ENCODE data around the gene ACOT2. TPM values are rescaled to one million over a fixed set of nuclear protein-coding genes. Genes with fewer than 3 reads are reported as not detected.
"Not testable (repeated sequence)": the region's sequence is repeated elsewhere in the genome, so short reads cannot be mapped to it uniquely, and the experiment has no call there.

The ACOT2 gene, protein sequence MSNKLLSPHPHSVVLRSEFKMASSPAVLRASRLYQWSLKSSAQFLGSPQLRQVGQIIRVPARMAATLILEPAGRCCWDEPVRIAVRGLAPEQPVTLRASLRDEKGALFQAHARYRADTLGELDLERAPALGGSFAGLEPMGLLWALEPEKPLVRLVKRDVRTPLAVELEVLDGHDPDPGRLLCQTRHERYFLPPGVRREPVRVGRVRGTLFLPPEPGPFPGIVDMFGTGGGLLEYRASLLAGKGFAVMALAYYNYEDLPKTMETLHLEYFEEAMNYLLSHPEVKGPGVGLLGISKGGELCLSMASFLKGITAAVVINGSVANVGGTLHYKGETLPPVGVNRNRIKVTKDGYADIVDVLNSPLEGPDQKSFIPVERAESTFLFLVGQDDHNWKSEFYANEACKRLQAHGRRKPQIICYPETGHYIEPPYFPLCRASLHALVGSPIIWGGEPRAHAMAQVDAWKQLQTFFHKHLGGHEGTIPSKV
- 48.2 TPM for total RNA-seq (ENCODE audit: insufficient read depth, low replicate concordance)

DNA sequence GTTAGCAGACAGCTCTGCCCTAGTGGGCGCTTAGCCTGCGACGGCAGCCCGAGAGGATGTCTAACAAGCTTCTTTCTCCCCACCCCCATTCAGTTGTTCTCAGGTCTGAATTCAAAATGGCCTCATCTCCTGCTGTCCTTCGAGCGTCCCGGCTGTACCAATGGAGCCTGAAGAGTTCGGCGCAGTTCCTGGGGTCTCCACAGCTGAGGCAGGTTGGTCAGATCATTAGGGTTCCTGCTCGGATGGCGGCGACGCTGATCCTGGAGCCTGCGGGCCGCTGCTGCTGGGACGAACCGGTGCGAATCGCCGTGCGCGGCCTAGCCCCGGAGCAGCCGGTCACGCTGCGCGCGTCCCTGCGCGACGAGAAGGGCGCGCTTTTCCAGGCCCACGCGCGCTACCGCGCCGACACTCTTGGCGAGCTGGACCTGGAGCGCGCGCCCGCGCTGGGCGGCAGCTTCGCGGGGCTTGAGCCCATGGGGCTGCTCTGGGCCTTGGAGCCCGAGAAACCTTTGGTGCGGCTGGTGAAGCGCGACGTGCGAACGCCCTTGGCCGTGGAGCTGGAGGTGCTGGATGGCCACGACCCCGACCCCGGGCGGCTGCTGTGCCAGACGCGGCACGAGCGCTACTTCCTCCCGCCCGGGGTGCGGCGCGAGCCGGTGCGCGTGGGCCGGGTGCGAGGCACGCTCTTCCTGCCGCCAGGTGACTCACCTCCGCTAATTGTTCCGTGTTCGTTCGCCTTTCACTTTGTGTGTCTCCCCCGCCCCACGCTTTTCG lies at the start of gene ACOT2:
Gene ACOT2, plus strand, starts transcription at position 29 of the 774 bp plus-strand sequence. Its CDS starts 28 bp downstream, at position 57.
- peak; percentile 95 for DNase-seq (ENCODE audit: low spot score)

DNA sequence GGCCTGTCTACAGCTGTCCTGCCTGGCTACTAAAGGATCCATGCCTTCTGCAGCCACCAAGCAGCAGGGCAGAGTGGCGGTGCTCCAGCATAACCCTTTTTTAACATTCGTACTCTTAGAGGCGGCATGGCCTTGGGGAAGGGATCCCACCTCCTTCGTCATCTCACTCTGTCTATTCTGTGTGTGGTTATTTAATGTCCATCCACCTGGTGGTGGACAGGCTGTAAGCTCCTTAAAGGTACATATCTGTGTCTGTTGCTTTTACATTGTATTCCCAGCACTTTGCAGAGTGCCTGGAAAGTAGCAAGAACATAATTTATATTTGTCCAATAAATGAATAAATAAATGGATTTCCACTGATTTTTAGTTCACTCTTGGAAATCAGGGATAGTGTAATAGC lies 47.8 kb upstream of the ACOT2 start:
- no peak for DNase-seq (ENCODE audit: low spot score)

DNA sequence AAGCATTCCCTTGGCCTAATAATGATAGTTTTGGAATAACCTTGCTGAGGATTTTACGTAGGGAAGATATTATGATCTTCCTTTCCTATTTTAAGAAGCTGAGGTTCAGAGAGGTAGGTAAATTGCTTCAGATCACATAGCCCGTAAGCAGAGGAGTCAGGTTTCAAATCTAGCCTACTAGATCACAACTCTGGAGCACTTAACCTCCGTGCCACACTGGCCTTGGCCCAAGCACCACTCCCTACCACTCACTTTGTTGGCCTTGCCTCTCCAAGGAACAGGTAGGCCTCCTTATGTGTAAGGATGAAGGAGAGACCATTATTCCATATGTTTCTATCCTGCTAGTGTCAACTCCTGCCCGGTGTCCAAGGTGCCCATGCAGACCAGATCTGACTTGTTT lies 44.5 kb upstream of the ACOT2 start:
- no peak for DNase-seq (ENCODE audit: low spot score)

DNA sequence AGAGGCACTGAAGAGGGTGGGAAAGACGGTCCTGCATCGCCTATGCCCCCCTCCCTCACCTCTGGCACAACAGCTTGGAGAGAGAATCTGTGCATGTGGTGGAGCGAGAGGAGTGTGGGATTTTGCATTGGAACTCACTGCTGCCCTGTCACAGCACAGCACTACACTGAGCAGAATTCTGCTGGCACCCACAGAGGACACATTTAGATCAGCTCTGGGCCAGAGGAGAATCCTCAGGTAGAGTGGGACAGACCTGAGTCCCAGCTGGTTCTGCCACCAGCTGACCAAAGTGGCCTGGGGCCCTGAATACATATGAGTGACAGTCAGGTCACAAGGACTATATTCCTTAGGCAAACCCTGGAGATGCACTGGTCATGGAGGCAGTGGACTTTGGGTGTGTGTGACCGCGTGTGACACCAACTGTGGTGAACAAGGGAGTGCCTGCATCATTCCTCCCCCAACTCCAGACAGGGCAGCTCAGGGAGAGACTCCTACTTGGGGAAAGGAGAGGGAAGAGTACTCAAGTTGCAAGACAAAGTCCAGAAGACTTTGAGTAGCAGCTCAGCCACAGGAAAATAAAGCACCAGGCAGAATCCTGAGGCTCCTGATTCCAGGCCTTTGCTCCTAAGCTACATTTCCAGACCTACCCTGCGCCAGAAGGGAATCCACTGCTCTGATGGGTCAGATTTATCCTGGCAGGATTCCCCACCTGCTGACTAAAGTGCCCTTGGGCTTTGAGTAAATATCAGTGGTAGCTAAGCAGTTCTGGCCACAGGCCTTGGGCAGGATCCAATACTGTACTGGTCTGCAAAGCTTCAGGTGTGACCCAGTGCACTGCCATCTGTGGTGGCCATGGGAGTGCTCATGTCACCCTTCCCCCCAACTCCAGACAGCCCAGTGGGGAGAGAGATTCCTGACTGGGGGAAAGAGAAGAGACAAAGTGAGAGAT lies 42.7 kb upstream of the ACOT2 start:
- DNase-seq (ENCODE audit: low spot score) = no peak

DNA sequence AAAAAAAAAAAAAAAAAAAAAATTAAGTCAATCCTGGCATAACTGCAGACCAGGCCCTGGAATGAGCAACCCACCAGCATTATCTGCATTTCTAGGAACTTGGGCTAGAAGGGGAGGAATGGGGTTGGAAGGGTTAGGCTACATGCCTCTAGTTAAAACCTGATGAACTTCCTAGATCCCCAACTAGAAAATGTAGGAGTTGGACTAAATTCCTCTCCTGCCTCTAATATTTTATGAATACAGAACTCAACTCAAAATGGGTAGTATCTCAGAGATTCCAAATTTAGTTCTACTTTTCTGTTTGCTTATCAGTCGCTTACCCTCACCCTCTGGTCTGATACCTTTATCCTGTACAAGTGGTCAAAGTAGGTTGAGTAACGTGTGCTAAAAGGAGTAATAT lies 39.7 kb upstream of the ACOT2 start:
- not testable (repeated sequence) for DNase-seq (ENCODE audit: low spot score)

DNA sequence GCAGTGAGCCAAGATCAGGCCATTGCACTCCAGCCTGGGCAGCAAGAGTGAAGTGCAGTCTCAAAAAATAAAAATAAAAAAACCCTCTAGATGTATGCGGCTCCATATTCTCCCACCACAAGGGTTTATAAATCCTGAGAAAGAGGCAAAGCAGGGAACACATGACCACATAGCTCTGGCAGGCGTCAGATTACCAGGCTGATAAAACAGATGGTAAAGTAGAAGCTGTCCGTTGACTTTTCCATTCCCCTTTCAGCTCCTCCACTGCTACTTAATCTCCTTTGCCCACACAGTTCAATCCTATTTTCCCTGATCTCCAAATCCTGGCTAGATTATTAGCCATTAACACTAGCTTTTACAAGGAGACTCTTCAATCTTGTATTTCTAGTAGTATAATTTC lies 37.0 kb upstream of the ACOT2 start:
- DNase-seq (ENCODE audit: low spot score) = not testable (repeated sequence)

DNA sequence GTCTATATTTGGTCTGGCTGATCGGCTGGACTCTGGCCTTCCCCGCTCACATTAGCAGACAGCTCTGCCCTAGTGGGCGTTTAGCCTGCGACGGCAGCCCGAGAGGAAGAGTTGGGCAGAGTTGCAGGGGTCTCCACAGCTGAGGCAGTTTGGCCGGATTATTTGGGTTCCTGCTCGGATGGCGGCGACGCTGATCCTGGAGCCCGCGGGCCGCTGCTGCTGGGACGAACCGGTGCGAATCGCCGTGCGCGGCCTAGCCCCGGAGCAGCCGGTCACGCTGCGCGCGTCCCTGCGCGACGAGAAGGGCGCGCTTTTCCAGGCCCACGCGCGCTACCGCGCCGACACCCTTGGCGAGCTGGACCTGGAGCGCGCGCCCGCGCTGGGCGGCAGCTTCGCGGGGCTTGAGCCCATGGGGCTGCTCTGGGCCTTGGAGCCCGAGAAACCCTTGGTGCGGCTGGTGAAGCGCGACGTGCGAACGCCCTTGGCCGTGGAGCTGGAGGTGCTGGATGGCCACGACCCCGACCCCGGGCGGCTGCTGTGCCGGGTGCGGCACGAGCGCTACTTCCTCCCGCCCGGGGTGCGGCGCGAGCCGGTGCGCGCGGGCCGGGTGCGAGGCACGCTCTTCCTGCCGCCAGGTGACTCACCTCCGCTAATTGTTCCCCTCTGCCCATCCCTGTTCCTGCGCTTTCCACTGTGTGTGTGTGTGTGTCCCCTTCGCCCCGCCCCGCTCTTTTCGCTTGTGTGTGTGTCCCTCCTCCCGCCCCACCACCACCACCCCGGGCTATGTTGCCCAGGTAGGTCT lies 31.6 kb upstream of the ACOT2 start:
- not testable (repeated sequence) for DNase-seq (ENCODE audit: low spot score)

DNA sequence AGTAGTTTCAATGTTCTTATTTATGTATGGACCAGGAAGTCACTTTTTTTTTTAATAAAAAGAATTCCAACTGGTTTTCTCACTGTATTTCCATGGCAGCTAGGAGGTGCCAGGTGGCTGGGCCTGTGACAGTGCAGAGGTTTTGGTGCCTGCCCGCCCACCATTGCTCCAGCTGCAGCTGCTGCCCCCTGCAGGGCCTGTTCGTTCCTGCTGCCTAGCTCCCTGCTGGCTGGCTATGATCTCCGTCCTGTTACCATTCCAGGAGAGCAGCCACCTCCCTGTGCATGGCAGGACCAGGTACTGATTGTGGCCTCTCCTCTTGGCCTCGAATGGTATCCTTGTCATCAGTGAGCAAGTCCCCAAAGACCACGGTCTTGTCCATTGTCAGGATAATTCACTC lies 30.0 kb upstream of the ACOT2 start:
- DNase-seq (ENCODE audit: low spot score) = not testable (repeated sequence)

DNA sequence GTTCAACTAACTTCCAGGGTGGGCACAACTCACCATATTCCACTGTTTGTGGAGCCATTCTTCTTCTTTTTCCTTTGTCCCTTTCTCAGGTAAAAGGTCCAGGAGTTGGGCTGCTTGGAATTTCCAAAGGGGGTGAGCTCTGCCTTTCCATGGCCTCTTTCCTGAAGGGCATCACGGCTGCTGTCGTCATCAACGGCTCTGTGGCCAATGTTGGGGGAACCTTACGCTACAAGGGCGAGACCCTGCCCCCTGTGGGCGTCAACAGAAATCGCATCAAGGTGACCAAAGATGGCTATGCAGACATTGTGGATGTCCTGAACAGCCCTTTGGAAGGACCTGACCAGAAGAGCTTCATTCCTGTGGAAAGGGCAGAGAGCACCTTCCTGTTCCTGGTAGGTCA lies 26.1 kb upstream of the ACOT2 start:
- not testable (repeated sequence) for DNase-seq (ENCODE audit: low spot score)

DNA sequence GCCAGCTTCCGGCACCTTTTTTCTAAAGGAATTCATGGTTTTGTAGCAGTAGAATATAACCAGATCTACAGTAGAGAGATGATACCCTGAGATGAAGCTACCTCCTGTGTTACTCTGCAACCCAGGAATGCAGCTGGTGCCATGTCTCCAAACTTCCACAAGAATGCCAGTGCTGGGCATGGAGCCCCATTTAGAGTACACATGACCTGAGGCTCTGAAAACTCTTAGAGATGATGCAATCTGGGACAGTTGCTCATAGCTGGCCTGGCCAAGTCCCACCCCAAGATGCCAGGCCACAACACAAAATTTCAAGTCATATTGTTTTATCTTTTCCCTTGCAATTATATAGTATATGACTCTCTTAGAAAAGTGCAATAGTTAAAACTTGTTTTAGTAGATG lies 23.7 kb upstream of the ACOT2 start:
- not testable (repeated sequence) for DNase-seq (ENCODE audit: low spot score)

DNA sequence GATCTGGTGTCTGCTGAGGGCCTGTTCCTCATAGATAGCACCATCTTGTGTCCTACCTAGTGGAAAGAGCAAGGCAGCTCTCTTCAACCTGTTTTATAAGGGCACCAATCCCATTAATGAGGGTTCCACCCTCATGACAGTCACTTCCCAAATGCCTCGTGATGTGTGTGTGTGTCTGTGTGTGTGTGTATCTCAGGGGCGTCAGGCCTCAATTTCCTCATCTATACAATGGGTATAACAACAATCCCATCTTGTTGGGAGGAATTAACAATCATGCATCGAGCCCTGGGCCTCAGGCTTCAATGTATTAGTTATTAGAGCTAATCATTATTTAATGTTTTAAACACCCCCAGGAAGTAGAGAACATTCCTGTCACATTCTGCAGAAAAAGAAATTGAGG lies 19.9 kb upstream of the ACOT2 start:
- not testable (repeated sequence) for DNase-seq (ENCODE audit: low spot score)

DNA sequence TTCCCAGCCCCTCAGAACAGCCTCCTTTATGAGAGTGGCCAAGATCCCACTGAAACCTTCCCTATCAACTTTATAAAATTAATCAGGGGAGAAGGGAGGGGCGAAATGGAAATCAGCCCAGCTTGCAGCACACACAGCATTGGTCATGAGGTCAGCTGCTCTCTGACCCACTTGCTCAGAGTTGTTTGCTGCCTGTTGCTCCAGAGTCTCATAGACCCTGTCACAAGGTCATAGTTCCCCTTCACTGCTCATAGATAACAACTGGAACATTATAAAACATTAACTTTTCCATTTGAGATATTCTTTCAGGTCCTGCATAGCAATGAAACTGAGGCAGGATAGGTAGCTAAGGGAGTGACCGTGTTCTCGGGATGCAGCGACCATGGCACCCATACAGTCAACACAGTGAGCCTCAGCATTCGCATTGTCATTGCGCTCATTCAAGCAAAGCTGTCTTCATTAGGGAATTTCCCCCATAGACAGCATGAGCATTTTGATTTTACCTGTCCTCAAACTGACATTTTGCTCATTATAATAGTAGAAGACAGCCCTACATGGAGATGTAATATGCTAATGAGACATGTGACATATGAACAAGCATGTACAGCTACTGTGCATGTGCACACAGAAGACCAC lies 19.0 kb upstream of the ACOT2 start:
- DNase-seq (ENCODE audit: low spot score) = not testable (repeated sequence)

DNA sequence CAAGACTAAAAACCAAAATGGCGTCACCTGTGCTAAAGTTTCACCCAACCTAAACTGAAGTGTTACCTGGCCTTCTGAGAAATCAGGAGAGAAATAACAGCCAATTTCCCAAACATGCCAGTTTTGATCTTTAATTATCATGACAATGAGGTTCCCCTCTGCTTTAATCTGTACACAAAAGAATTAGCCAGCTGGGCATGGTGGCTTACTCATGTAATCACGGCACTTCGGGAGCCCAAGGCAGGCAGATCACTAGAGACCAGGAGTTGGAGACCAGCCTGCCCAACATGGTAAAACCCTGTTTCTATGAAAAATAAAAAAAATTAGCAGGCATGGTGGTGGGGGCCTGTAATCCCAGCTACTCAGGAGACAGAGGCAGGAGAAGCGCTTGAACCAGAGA lies 15.2 kb upstream of the ACOT2 start:
- DNase-seq (ENCODE audit: low spot score) = no peak

DNA sequence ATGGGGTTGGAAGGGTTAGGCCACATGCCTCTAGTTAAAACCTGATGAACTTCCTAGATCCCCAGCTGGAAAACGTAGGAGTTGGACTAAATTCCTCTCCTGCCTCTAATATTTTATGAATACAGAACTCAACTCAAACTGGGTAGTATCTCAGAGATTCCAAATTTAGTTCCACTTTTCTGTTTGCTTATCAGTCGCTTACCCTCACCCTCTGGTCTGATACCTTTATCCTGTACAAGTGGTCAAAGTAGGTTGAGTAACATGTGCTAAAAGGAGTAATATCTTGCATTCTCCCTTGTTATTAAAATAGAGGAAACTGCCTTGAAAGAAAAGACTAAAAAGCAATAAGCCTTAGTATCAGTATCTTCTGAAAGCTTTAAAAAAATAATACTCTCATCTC lies 11.8 kb upstream of the ACOT2 start:
- DNase-seq (ENCODE audit: low spot score) = not testable (repeated sequence)

DNA sequence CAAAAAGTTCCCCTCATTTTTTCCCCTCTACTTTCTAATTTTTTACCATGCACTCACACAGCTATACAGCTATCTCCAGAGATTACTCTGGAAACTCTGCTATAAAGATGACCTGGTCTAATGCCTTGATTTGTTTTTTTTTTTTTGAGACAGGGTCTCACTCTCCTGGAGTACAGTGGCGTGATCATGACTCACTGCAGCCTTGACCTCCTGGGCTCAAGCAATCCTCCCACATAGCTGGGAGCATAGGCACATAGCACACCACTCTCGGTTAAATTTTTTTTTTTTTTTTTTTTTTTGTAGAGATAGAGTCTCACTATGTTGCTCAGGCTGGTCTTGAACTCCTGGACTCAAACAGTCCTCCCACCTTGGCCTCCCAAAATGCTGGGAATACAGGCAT lies 10.8 kb upstream of the ACOT2 start:
- DNase-seq (ENCODE audit: low spot score) = not testable (repeated sequence)

DNA sequence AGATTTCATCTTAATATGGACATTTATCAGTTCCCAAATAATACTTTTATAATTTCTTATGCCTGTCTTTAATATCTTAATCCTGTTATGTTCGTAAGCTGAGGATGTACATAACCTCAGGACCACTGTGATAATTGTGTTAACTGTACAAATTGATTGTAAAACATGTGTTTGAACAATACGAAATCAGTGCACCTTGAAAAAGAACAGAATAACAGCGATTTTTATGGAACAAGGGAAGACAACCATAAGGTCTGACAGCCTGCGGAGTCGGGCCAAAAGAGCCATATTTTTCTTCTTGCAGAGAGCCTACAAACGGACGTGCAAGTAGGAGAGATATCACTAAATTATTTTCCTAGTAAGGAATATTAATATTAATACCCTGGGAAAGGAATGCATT lies 6.8 kb upstream of the ACOT2 start:
- DNase-seq (ENCODE audit: low spot score) = not testable (repeated sequence)

DNA sequence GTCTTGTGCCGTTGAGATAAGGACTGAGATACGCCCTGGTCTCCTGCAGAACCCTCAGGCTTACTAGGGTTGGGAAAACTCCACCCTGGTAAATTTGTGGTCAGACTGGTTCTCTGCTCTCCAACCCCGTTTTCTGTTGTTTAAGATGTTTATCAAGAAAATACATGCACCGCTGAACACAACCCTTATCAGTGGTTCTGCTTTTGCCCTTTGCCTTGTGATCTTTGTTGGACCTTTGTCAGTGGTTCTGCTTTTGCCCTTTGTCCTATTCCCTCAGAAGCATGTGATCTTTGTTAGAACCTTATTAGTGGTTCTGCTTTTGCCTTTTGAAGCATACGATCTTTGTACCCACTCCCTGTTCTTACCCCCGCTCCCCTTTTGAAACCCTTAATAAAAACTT lies 6.3 kb upstream of the ACOT2 start:
- not testable (repeated sequence) for DNase-seq (ENCODE audit: low spot score)

DNA sequence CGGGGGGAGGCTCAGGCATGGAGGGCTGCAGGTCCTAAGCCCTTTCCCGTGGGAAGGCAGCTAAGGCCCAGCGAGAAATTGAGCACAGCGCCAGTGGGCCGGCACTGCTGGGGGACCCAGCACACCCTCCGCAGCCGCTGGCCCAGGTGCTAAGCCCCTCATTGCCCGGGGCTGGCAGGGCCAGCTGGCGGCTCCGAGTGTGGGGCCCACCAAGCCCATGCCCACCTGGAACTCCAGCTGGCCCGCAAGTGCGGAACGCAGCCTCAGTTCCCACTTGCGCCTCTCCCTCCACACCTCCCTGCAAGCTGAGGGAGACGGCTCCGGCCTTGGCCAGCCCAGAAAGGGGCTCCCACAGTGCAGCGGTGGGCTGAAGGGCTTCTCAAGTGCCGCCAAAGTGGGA lies 2.6 kb upstream of the ACOT2 start:
- not testable (repeated sequence) for DNase-seq (ENCODE audit: low spot score)

DNA sequence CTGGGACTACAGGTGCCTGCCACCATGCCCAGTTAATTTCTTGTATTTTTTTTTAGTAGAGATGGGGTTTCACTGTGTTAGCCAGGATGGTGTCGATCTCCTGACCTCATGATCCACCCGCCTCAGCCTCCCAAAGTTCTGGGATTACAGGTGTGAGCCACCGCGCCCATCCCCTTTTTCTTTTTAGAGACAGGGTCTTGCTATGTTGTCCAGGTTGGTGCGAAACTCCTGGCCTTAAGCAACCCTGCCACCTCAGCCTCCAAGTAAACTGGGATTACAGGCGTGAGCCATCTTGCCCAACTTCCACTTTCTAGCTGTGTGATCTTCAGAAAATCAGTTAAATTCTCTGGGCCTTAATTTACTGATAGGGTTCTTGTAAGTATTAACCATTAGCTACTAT lies 2.1 kb upstream of the ACOT2 start:
- DNase-seq (ENCODE audit: low spot score) = not testable (repeated sequence)

DNA sequence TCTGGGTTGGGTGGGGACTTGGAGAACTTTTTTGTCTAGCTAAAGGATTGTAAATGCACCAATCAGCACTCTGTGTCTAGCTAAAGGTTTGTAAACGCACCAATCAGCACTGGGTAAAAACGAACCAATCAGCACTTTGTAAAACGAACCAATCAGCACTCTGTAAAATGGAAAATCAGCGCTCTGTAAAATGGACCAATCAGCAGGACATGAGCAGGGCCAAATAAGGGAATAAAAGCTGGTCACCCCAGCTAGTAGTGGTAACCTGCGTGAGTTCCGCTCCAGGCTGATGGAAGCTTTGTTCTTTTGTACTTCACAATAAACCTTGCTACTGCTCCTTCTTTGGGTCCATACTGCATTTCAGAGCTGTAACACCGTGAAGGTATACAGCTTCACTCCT lies 1.7 kb upstream of the ACOT2 start:
- DNase-seq (ENCODE audit: low spot score) = no peak

Measured in umbilical cord (tissue), 2 donors.